CD14-positive monocyte (primary cell): ENCODE results near the gene CHST11. TPM values are rescaled to one million over a fixed set of nuclear protein-coding genes. Genes with fewer than 3 reads are reported as not detected.

ENCODE experiments used
- DNase-seq, 3 donors: peaks; one replicate each; pipeline ENCODE4 v3.0.0-alpha.2; 2011 to 2022
- H2AFZ ChIP-seq: 2 replicates; pipeline ENCODE4 v1.6.0; 2012; ENCODE audit warnings: mild to moderate bottlenecking, low read depth, low read length, inconsistent platforms; ENCODE audit not compliant: insufficient read depth, poor library complexity, severe bottlenecking
- H3K27ac ChIP-seq, 2 donors: 1 replicate in 1 of 2; 2 replicates in 1 of 2; pipeline ENCODE4 v1.5.1; 2012 to 2013; ENCODE audit warnings: low read length in 2 of 2, control low read depth in 1 of 2, inconsistent platforms in 1 of 2, low read depth in 1 of 2, mild to moderate bottlenecking in 1 of 2
- H3K27me3 ChIP-seq, 2 donors: one replicate each; pipeline versions ENCODE4 v1.6.0 to v1.6.1; 2011 to 2013; ENCODE audit warnings: low read length in 2 of 2; ENCODE audit not compliant: control insufficient read depth in 2 of 2, insufficient read depth in 2 of 2
- H3K36me3 ChIP-seq, 2 donors: replicated peaks in 1 of 2; 1 replicate in 1 of 2; 2 replicates in 1 of 2; pipeline versions ENCODE4 v1.5.1 to v1.6.1; 2012 to 2013; ENCODE audit warnings: low read length in 2 of 2, control low read depth in 1 of 2, inconsistent platforms in 1 of 2, mild to moderate bottlenecking in 1 of 2; ENCODE audit not compliant: insufficient read depth in 2 of 2, control insufficient read depth in 1 of 2
- H3K4me1 ChIP-seq, 2 donors: 1 replicate in 1 of 2; 2 replicates in 1 of 2; pipeline versions ENCODE4 v1.5.1 to v1.6.1; 2012 to 2013; ENCODE audit warnings: low read length in 2 of 2, control low read depth in 1 of 2, inconsistent platforms in 1 of 2, mild to moderate bottlenecking in 1 of 2, moderate library complexity in 1 of 2; ENCODE audit not compliant: insufficient read depth in 2 of 2, control insufficient read depth in 1 of 2
- H3K4me2 ChIP-seq: replicated peaks from 2 replicates; pipeline ENCODE3; 2012; ENCODE audit warnings: low read length, moderate library complexity, mild to moderate bottlenecking; ENCODE audit not compliant: poor library complexity, severe bottlenecking; ENCODE audit errors: extremely low read depth
- H3K4me3 ChIP-seq, 3 experiments: fragments of 200-600 bp in 1 of 3; sonication (generic) in 1 of 3; replicated peaks in 1 of 3; 1 replicate in 2 of 3; 2 replicates in 1 of 3; pipeline ENCODE4 v1.5.1; 2011 to 2013; ENCODE audit warnings: low read length in 3 of 3, mild to moderate bottlenecking in 3 of 3, control low read depth in 2 of 3, low read depth in 2 of 3, inconsistent platforms in 1 of 3, moderate library complexity in 1 of 3
- H3K79me2 ChIP-seq: 2 replicates; pipeline ENCODE4 v1.6.0; 2012; ENCODE audit warnings: mild to moderate bottlenecking, control low read depth, inconsistent platforms, low read length, moderate library complexity; ENCODE audit not compliant: insufficient read depth
- H3K9ac ChIP-seq: 2 replicates; pipeline ENCODE4 v1.6.0; 2017; ENCODE audit warnings: low read length, mild to moderate bottlenecking; ENCODE audit not compliant: insufficient read depth, poor library complexity, severe bottlenecking
- H3K9me3 ChIP-seq, 2 donors: replicated peaks in 1 of 2; 1 replicate in 1 of 2; 2 replicates in 1 of 2; pipeline versions ENCODE4 v1.5.1 to v1.6.1; 2012 to 2013; ENCODE audit warnings: low read length in 2 of 2, control low read depth in 1 of 2; ENCODE audit not compliant: control insufficient read depth in 1 of 2, insufficient read depth in 1 of 2
- H4K20me1 ChIP-seq: 2 replicates; pipeline ENCODE4 v1.6.0; 2012; ENCODE audit warnings: mild to moderate bottlenecking, low read length, control low read depth, moderate library complexity; ENCODE audit not compliant: insufficient read depth
- H3K27ac Mint-ChIP-seq, 7 donors: one replicate each; pipeline ENCODE4 v1.8.0; 2020; ENCODE audit warnings: mild to moderate bottlenecking in 7 of 7, mixed read lengths in 7 of 7, moderate library complexity in 6 of 7, inconsistent platforms in 2 of 7
- H3K27me3 Mint-ChIP-seq, 3 donors: one replicate each; pipeline ENCODE4 v1.8.0; 2021 to 2022; ENCODE audit warnings: low read depth in 3 of 3, mild to moderate bottlenecking in 3 of 3, mixed read lengths in 3 of 3, moderate library complexity in 3 of 3, inconsistent platforms in 1 of 3
- H3K36me3 Mint-ChIP-seq, 2 donors: one replicate each; pipeline ENCODE4 v1.8.0; 2020; ENCODE audit warnings: mixed read lengths in 2 of 2, inconsistent platforms in 1 of 2, mild to moderate bottlenecking in 1 of 2
- H3K4me1 Mint-ChIP-seq: one replicate; pipeline ENCODE4 v1.8.0; 2020; ENCODE audit warnings: mild to moderate bottlenecking, mixed read lengths
- H3K4me3 Mint-ChIP-seq, 2 donors: one replicate each; pipeline ENCODE4 v1.8.0; 2020; ENCODE audit warnings: mild to moderate bottlenecking in 2 of 2, mixed read lengths in 2 of 2, moderate library complexity in 1 of 2
- H3K9me3 Mint-ChIP-seq, 7 donors: one replicate each; pipeline ENCODE4 v1.8.0; 2020 to 2022; ENCODE audit warnings: mixed read lengths in 7 of 7, mild to moderate bottlenecking in 6 of 7, moderate library complexity in 6 of 7, inconsistent platforms in 2 of 7
- CTCF ChIP-seq: fragments of 200-600 bp; IDR thresholded peaks from one replicate; pipeline ENCODE4 v1.8.0; 2022; ENCODE audit warnings: antibody characterized with exemption, mild to moderate bottlenecking
- WGBS: methylation state at CpG from one replicate; pipeline ENCODE4 v1.1.5; 2013; ENCODE audit warnings: missing lambda C conversion rate; ENCODE audit not compliant: insufficient coverage; 5-methylcytosine and 5-hydroxymethylcytosine counted together
- intact Hi-C, 2 donors: fragments of 100-400 bp; cut with micrococcal nuclease; formaldehyde crosslinking; loops; one replicate each; pipeline versions ENCODE4 v1.15.0 to v1.15.1; 2023
- polyA plus RNA-seq, 3 donors: library from polyadenylated mRNA; depleted of rRNA in 1 of 3; unstranded in 2 of 3; stranded (reverse) in 1 of 3; fragments of 300-500 nt in 2 of 3; fragments of >200 nt in 1 of 3; fragmentation: Illumina TruSeq in 2 of 3; gene quantifications; 1 replicate in 2 of 3; 2 replicates in 1 of 3; pipeline ENCODE4 v1.2.3, GENCODE V29; 2012 to 2021

The CHST11 gene
- polyA plus RNA-seq, 3 donors = 44.4 to 66.6 (median 48.4) TPM

- peaks cover 4 to 13% of the 10 kb centered on the region in 2 donors for H3K9me3 ChIP-seq
- intact Hi-C loops = no loop called here
- H3K27ac ChIP-seq = no peak overlapping the region
- H3K4me3 ChIP-seq = no peak overlapping the region
- H3K36me3 Mint-ChIP-seq = peaks cover 0 to 2% of the 10 kb centered on the region in 2 donors
- H3K79me2 ChIP-seq = no peaks in the 10 kb centered on the region
- H3K27me3 ChIP-seq = no peaks in the 10 kb centered on the region
- 100% methylated on average over 1 of the region's 1 CpG for WGBS
- peaks cover 2 to 6% of the 10 kb centered on the region in 2 donors for H3K4me1 ChIP-seq
- peaks cover 5% of the 10 kb centered on the region for H3K4me1 Mint-ChIP-seq
- no peak overlapping the region for H3K9ac ChIP-seq
- no peak overlapping the region for H3K4me2 ChIP-seq
- peaks cover 0 to 5% (median 3%) of the 10 kb centered on the region in 3 donors for H3K27me3 Mint-ChIP-seq
- H3K9me3 Mint-ChIP-seq = peaks cover 10 to 19% (median 16%) of the 10 kb centered on the region in 7 donors
- H3K4me3 Mint-ChIP-seq = no peak overlapping the region
- no peaks in the 10 kb centered on the region for H4K20me1 ChIP-seq
- DNase-seq = no peak
- H3K27ac Mint-ChIP-seq = no peak overlapping the region
- H3K36me3 ChIP-seq = no peaks in the 10 kb centered on the region
- H2AFZ ChIP-seq = no peak overlapping the region
- TF ChIP-seq CTCF = no peak
Measured at GRCh38 chr12:104772336-104772735, 315.6 kb downstream of the CHST11 start.

DNA sequence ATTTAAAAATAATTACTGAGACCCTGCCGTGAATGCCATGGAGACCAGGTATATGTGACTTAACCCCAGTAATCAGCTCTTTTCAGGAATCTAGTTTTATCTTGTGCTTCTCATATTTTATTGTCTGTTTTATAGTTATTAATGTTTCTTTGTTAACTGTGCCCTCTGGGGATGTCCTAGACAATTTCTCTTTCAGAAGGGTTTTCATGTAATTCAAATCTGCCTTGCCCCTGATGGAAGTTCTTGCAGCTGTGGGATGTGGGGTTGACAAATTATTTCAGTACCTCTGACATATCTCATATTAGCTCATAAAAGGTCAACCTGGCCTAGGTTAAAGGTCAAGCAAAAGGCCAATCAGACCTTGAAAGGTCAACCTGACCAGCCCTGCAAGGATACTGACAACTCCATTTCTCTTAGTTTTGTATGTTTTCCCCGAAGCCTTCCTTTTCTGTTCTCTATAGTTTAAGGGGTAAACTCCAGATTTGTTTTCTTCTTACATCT is 319.0 kb downstream of the CHST11 start:
- no peak overlapping the region for H3K4me3 Mint-ChIP-seq
- peaks cover 24 to 40% (median 27%) of the 10 kb centered on the region in 7 donors for H3K9me3 Mint-ChIP-seq
- no peak for DNase-seq
- TF ChIP-seq CTCF = no peak
- peaks cover 5% of the 10 kb centered on the region for H3K4me1 Mint-ChIP-seq
- Histone ChIP-seq H3K79me2 (no peaks in the 10 kb centered on the region), H3K4me3 (no peak overlapping the region), H3K4me2 (no peak overlapping the region), H3K9ac (no peak overlapping the region), H3K9me3 (peaks cover 14 to 23% of the 10 kb centered on the region in 2 donors), H3K27ac (no peak overlapping the region), H3K27me3 (no peaks in the 10 kb centered on the region), H3K36me3 (no peaks in the 10 kb centered on the region), H4K20me1 (no peaks in the 10 kb centered on the region), H2AFZ (no peak overlapping the region), H3K4me1 (peaks cover 2 to 6% of the 10 kb centered on the region in 2 donors)
- no peak overlapping the region for H3K27ac Mint-ChIP-seq
- peaks cover 3 to 5% (median 5%) of the 10 kb centered on the region in 3 donors for H3K27me3 Mint-ChIP-seq
- H3K36me3 Mint-ChIP-seq = peaks cover 4 to 6% of the 10 kb centered on the region in 2 donors
- intact Hi-C loops = no loop called here
- WGBS = no CpG with 5 or more reads among the region's 2 CpGs
